H4 (cell line): Measurements from ENCODE around the gene CABP2. TPM values are rescaled to one million over a fixed set of nuclear protein-coding genes. Genes with fewer than 3 reads are reported as not detected.
"Not testable (repeated sequence)": the region's sequence is repeated elsewhere in the genome, so short reads cannot be mapped to it uniquely, and the experiment has no call there.

Experiments
- DNase-seq: peaks from one replicate; pipeline ENCODE4 v3.0.0-alpha.2; 2015; ENCODE audit warnings: low spot score
- total RNA-seq: library from RNA; depleted of rRNA; stranded (reverse); fragments of >200 nt; shearing (Covaris generic); gene quantifications from 2 replicates; pipeline ENCODE4 v1.2.3, GENCODE V29; 2014

CABP2 gene
- total RNA-seq, 1 experiment from 2014 or later: not detected

DNA sequence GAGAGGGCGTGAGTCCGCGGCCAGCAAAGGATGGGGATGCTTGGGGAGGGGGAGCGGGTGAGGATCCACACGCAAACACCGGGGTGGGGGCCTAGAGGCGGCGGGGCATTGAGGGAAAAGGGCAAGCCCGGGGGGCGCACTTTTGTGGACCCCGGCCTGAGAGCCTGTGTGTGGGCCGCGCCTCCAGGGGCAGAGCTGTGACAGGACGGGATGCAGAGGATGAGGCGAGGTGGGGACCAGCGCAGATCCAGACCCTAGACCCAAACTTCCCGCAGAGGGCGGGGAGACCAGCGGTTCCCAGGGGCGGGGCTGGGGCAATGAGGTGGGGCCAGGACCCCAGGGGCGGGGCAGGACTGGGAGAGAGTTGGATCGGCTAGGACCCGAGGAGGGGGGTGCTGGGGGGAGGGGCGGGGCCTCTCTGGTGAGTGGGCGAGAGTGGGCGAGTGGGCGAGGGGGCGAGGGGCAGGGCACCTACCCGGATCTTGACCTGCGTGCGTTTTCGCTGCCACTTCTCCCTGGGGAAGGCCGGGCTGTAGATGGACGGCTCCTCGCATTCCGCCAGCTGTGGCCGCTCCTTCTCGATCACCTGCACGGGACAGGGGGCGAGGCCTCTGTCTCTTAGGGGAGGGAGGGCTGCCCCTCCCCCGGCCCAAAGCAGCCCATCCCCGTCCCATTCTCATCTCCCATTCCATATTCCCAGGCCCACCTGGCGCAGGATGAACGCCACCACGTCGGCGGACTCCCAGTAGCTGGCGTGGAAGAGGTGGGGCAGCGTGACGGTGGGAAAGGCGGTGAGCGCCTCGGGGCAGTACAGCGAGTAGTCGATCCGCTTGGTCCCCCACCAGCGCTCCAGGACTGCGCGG is 28.6 kb downstream of the CABP2 start:
- DNase-seq: no peak

GRCh38 chr11:67493548-67494370 is 29.5 kb downstream of the CABP2 start:
- DNase-seq: no peak

DNA sequence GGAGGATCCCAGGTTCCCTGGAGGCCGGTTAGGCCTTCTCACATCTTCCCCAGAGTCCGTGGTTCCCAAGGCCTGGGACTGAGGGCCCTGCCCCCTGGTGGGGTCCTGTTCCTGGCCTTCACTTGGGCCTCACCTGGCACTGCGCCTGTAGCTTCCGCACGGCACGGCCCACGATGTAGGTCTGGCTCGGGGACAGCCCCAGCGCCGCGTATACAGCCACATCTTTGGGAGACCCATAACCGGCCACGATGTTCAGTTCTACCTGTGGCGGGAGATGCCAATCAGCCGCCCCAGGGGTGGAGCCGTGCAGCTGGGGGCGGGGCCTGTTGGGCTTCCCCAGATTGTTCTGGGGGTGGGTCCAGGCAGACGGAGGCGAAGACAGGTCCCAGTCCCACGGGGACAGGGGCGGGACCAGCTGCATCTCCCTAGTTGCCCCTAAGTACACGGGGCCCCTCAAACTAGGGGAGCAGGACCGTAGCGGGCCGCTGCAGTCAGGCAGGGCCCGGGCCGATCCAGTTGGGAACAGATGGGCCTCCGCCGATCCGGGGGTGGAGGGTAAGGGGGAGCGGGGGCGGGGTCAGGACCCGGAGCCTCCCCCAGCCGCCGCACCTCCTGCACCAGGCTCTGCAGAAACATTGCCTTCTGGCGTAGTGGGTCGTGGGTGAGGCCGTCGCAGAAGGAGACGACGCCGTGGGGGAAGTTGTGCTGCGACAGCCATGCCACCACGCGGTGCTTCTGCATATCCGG is 30.3 kb downstream of the CABP2 start:
- DNase-seq: no peak

DNA sequence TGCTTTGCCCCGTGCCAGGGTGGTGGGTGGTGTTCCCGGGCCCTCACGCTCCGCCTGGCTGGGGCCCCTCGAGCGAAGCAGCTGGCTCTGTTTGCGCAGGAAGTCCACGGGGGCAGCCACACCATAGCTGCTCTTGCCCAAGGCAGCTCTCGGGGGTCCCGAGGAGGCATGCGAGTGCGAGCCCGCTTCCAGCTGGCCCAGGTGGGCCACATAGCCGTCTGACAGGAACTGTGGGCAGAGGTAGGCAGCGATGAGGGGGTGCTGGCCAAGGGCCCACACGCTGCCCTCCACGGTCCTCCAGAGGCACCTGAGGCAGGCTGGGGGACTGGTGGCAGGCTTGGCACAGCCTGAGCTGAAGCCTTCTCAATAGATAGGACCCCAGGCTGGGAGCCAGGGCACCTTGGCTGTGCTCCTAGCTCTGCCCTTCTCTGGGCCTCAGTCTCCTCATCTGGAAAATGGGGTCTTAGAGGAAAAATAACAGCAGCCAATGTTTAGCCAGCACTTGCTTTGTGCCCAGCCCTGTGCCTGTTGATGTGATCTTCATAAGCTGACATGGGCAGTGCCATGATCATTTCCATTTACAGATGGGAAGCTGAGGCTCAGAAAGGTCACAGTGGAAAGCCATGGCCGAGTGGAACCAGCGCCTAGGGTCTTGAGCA is 31.0 kb downstream of the CABP2 start:
- no peak for DNase-seq

GRCh38 chr11:67491276-67492068 is 31.8 kb downstream of the CABP2 start:
- DNase-seq: no peak

- DNase-seq: no peak
Observed at GRCh38 chr11:67490727-67491065, 32.5 kb downstream of the CABP2 start.

GRCh38 chr11:67489885-67490726 is 33.1 kb downstream of the CABP2 start:
- no peak for DNase-seq

DNA sequence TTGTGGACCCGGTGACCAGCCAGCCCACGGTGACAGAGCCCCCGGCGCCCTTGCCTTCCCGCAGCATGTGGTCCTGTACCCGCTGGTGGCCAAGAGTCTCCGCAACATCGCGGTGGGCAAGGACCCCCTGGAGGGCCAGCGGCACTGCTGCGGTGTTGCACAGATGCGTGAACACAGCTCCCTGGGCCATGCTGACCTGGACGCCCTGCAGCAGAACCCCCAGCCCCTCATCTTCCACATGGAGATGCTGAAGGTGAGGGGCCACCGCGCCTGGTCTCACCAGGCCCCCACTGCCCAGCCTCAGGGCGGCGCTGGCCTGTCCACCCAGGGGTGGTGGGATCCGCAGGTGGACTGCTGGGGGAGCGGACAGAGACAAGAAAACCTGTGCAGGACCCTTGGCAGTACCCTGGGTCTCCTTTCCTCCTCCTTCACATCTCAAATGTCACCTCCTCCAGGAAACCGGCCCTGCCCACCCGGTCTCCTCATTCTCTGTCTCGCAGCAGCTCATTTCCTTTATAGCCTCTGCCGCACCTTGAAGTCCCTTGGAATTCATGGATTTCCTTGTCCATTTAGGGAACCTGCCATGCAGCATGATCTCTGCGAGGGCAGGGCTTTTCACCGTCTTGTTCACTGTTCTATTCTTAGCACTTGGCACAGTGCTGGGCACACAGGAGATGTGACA is 33.9 kb downstream of the CABP2 start:
- no peak for DNase-seq

- no peak for DNase-seq
Observed at GRCh38 chr11:67486481-67487195, 36.6 kb downstream of the CABP2 start.

DNA sequence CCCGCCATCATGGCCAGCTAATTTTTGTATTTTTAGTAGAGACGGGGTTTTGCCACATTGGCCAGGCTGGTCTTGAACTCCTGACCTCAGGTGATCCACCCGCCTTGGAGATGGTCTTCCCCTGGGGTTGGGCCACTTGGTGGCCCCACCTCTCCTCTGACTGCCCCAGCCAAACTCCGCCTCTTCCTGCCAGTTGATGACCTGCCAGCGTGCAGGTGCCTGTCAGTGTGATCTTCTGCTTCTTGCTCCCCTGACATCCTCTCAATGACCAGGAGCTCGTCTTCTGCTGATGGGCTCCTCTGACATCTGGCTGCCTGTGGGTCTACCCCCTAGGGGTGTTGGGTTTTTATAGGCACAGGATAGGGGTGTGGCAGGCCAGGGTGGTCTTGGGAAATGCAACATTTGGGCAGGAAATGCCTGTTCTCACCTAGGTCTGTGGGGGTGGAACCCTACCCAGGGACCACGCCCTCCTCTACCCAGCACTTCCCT is 37.3 kb downstream of the CABP2 start:
- not testable (repeated sequence) for DNase-seq

GRCh38 chr11:67484847-67485311 is 38.4 kb downstream of the CABP2 start:
- no peak for DNase-seq

- DNase-seq: no peak
Observed at GRCh38 chr11:67483831-67484665, 39.2 kb downstream of the CABP2 start.

DNA sequence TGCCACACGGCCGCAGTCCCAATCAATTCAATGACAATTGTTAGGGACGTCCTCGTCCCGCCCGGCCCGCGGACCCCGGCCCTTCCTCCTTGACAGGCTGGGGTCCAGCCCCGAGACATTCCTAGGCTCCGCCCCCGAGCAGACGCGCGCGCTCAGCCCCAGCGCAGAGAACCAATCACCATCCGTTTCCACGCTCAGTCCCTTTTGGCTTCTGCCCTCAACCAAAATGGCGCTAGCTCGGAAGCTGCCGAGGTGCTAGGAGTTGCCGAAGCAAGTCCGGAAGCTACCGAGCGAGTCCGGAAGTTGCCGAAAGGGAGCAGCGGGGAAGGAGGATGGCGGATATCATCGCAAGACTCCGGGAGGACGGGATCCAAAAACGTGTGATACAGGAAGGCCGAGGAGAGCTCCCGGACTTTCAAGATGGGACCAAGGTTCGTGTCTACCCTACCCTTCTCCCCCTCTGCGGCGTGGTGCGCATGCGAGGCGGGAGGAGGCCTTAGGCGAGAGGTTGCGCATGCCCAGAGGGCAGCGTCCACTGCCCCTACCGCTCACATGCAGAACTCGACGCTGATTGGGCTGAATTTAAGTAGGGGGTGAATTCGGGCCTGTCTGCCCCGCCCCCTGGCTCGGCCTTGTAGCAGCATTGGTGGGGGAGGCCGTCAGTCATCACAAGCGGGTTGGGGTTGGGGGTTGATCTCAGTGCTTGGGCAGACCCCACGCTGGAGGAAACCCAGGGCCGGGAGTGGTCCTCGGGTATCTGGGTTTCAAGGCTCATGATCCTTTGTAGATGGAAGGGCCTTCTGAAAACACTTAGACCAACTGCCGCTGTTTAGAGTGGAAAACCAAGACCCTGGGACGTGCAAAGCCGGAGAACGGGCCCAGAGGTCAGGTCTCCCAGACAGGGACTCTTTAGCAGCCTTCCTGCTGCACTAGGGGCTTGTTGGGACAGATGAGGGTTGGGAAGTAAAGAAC is 40.1 kb downstream of the CABP2 start, which contains the start of gene AIP:
Gene AIP, plus strand, starts transcription at position 200 of the 972 bp plus-strand sequence. Its CDS starts 133 bp downstream, at position 333.
- DNase-seq: peak; percentile 98

DNA sequence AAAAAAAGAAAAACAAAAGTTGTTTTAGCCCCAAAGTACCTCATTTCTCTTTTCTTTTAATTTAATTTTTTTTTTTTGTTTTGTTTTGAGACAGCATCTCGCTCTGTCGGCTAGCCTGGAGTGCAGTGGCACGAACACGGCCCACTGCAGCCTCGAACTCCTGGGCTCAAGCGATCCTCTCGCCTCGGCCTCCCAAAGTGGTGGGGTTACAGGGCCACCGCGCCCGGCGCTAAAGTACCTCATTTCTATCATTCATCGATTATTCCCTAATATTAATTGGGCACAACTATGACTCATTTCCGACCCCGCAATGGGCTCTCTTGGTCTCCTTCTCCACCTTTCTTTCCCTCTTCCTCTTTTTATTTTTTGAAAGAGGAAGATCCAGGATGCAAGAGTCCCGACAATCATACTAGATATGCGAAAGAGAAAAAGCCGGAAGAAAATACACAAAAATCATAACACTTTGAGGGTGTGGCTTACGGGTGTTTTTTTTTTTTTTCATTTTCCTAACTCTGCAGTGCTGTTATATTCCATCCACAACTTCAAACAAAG is 40.9 kb downstream of the CABP2 start:
- DNase-seq: no peak

DNA sequence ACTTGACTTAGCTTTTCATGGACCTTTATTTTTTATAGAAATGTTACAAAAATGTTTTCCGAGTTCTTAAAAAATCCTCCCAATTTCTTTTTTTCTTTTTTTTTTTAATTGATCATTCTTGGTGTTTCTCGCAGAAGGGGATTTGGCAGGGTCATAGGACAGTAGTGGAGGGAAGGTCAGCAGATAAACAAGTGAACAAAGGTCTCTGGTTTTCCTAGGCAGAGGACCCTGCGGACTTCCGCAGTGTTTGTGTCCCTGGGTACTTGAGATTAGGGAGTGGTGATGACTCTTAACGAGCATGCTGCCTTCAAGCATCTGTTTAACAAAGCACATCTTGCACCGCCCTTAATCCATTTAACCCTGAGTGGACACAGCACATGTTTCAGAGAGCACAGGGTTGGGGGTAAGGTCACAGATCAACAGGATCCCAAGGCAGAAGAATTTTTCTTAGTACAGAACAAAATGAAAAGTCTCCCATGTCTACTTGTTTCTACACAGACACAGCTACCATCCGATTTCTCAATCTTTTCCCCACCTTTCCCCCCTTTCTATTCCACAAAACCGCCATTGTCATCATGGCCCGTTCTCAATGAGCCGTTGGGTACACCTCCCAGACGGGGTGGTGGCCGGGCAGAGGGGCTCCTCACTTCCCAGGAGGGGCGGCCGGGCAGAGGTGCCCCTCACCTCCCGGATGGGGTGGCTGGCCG is 45.7 kb downstream of the CABP2 start:
- DNase-seq: not testable (repeated sequence)
